Smooth muscle cell (in vitro differentiated cells): ENCODE results near the gene DLX1. TPM values are rescaled to one million over a fixed set of nuclear protein-coding genes. Genes with fewer than 3 reads are reported as not detected.
A peak's percentile ranks its signal among the peaks of the same experiment; 100 is the strongest.
"Not testable (repeated sequence)": the region's sequence is repeated elsewhere in the genome, so short reads cannot be mapped to it uniquely, and the experiment has no call there.

Source experiments
- DNase-seq: peaks from one replicate; lab custom pipeline; 2025; ENCODE audit not compliant: unreplicated experiment; lab: John Stamatoyannopoulos, UW
- H2AFZ ChIP-seq: fragments of 200-600 bp; sonication (generic); 2 replicates; pipeline ENCODE4 v1.6.0; 2016; ENCODE audit warnings: antibody characterized with exemption, low read depth, mild to moderate bottlenecking
- H3F3A ChIP-seq: fragments of 200-600 bp; sonication (generic); 2 replicates; pipeline ENCODE4 v1.6.0; 2017; ENCODE audit warnings: antibody characterized with exemption, low read depth
- H3K27ac ChIP-seq: fragments of 200-600 bp; sonication (generic); 2 replicates; pipeline ENCODE4 v1.5.1; 2016; ENCODE audit warnings: low read depth, mild to moderate bottlenecking
- H3K27me3 ChIP-seq: fragments of 200-600 bp; sonication (generic); 2 replicates; pipeline ENCODE4 v1.6.1; 2016; ENCODE audit warnings: low read depth, mild to moderate bottlenecking
- H3K36me3 ChIP-seq: fragments of 200-600 bp; sonication (generic); 2 replicates; pipeline ENCODE4 v1.5.1; 2016; ENCODE audit warnings: low read depth
- H3K4me1 ChIP-seq: fragments of 200-600 bp; sonication (generic); 2 replicates; pipeline ENCODE4 v1.5.1; 2016; ENCODE audit warnings: low read depth
- H3K4me2 ChIP-seq: fragments of 200-600 bp; sonication (generic); 2 replicates; pipeline ENCODE4 v1.6.0; 2016; ENCODE audit warnings: mild to moderate bottlenecking
- H3K4me3 ChIP-seq: fragments of 200-600 bp; sonication (generic); 2 replicates; pipeline ENCODE4 v1.5.1; 2016; ENCODE audit warnings: mild to moderate bottlenecking
- H3K79me2 ChIP-seq: fragments of 200-600 bp; sonication (generic); 2 replicates; pipeline ENCODE4 v1.6.0; 2016; ENCODE audit warnings: low read depth, mild to moderate bottlenecking
- H3K9ac ChIP-seq: fragments of 200-600 bp; sonication (generic); 2 replicates; pipeline ENCODE4 v1.6.0; 2016; ENCODE audit warnings: low read depth
- H3K9me3 ChIP-seq: fragments of 200-600 bp; sonication (generic); replicated peaks from 2 replicates; pipeline ENCODE4 v1.5.1; 2016; ENCODE audit warnings: low read depth
- H4K20me1 ChIP-seq: fragments of 200-600 bp; sonication (generic); 2 replicates; pipeline ENCODE4 v1.6.0; 2016; ENCODE audit warnings: low read depth
- WGBS: methylation state at CpG from one replicate; pipeline ENCODE4 v1.1.7; 2016; ENCODE audit warnings: low lambda C conversion rate; 5-methylcytosine and 5-hydroxymethylcytosine counted together
- polyA plus RNA-seq: library from polyadenylated mRNA; unstranded; fragments of >200 nt; fragmentation: Nextera tagmentation; extraction: Ambion mirVana; gene quantifications from 2 replicates; pipeline ENCODE4 v1.2.1, GENCODE V29; 2016
- total RNA-seq: library from RNA; depleted of rRNA; stranded (reverse); fragments of >200 nt; gene quantifications from 2 replicates; pipeline ENCODE4 v1.2.3, GENCODE V29; 2014
- TF ChIP-seq, protein P1 (sequence below): fragments of 200-600 bp; sonication (generic); IDR thresholded peaks from 2 replicates; pipeline ENCODE4 v1.5.1; 2017; ENCODE audit warnings: borderline replicate concordance, mild to moderate bottlenecking, antibody characterized with exemption; ENCODE audit not compliant: insufficient read depth, poor library complexity, severe bottlenecking

The DLX1 gene
- total and polyA plus RNA-seq, 2 experiments from 2014 or later, result 3.3 to 3.5 TPM

DNA sequence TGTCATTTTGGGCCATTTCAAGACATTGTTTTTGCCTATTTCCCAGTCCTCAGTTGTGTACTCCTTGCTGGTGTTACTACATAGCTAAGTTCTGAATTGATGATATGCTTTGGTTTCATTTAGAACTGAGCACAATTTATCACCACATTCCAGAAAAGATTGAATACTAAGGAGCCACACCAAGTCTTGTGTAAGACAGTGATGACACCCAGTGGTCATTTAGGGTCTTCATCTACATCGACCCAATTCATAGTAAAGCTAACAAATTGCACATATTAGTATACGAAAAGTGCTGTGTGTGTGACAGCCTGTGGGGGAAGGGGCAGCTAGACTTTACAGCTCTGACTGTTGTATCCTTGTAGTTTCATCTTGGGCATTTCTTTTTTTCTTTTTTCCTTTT, 28.3 kb downstream of the DLX1 start:
- no peak overlapping the region for H3K4me2 ChIP-seq
- no peak overlapping the region for H3K4me3 ChIP-seq
- no peak for DNase-seq
- H3K4me1 ChIP-seq, result peaks cover 3% of the 10 kb centered on the region
- no peaks in the 10 kb centered on the region for H3K79me2 ChIP-seq
- TF ChIP-seq, protein P1, sequence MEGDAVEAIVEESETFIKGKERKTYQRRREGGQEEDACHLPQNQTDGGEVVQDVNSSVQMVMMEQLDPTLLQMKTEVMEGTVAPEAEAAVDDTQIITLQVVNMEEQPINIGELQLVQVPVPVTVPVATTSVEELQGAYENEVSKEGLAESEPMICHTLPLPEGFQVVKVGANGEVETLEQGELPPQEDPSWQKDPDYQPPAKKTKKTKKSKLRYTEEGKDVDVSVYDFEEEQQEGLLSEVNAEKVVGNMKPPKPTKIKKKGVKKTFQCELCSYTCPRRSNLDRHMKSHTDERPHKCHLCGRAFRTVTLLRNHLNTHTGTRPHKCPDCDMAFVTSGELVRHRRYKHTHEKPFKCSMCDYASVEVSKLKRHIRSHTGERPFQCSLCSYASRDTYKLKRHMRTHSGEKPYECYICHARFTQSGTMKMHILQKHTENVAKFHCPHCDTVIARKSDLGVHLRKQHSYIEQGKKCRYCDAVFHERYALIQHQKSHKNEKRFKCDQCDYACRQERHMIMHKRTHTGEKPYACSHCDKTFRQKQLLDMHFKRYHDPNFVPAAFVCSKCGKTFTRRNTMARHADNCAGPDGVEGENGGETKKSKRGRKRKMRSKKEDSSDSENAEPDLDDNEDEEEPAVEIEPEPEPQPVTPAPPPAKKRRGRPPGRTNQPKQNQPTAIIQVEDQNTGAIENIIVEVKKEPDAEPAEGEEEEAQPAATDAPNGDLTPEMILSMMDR, result peak; percentile 44
- 39% methylated on average over 2 of the region's 2 CpGs for WGBS
- peaks cover 24% of the 10 kb centered on the region for H3K27me3 ChIP-seq
- H3K36me3 ChIP-seq, result no peaks in the 10 kb centered on the region
- no peaks in the 10 kb centered on the region for H3F3A ChIP-seq
- H2AFZ ChIP-seq, result no peak overlapping the region
- no peaks in the 10 kb centered on the region for H4K20me1 ChIP-seq
- H3K9ac ChIP-seq, result no peak overlapping the region
- no peak overlapping the region for H3K27ac ChIP-seq
- no peaks in the 10 kb centered on the region for H3K9me3 ChIP-seq

- not testable (repeated sequence) for DNase-seq, H3K4me3 ChIP-seq, H4K20me1 ChIP-seq, H2AFZ ChIP-seq, H3K79me2 ChIP-seq, H3K27ac ChIP-seq, H3K4me1 ChIP-seq, H3F3A ChIP-seq, H3K9ac ChIP-seq, H3K9me3 ChIP-seq, H3K4me2 ChIP-seq, H3K36me3 ChIP-seq
- peaks cover 20% of the 10 kb centered on the region for H3K27me3 ChIP-seq
- 86% methylated on average over 6 of the region's 6 CpGs for WGBS
Measured at GRCh38 chr2:172114176-172114575, 28.9 kb downstream of the DLX1 start.

DNA sequence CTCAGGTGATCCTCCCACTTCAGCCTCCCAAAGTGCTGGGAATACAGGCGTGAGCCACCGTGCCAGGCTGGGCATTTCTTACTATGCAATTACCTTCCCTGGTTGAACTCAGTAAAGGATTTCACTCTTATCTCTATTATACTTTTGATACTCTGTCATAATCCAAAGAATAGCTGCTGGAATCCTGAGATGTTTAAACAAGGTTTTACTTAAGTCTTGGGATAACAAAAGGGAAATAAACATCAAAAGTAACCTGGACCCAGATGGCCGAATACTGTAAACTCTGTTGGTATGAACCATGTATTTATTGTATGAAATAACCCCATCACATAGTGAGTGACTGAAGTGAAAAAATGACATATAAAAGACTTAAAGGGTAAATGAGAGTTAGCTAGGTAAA, 29.3 kb downstream of the DLX1 start:
- H3K36me3 ChIP-seq, result no peaks in the 10 kb centered on the region
- no peaks in the 10 kb centered on the region for H3F3A ChIP-seq
- H3K27me3 ChIP-seq, result peaks cover 18% of the 10 kb centered on the region
- no peak overlapping the region for H3K27ac ChIP-seq
- no peak overlapping the region for H3K9ac ChIP-seq
- H2AFZ ChIP-seq, result no peak overlapping the region
- no peaks in the 10 kb centered on the region for H4K20me1 ChIP-seq
- no peaks in the 10 kb centered on the region for H3K79me2 ChIP-seq
- H3K4me3 ChIP-seq, result no peak overlapping the region
- DNase-seq, result no peak
- H3K4me1 ChIP-seq, result peaks cover 2% of the 10 kb centered on the region
- H3K9me3 ChIP-seq, result no peaks in the 10 kb centered on the region
- 90% methylated on average over 3 of the region's 3 CpGs for WGBS
- H3K4me2 ChIP-seq, result no peak overlapping the region
- TF ChIP-seq, protein P1, result no peak

GRCh38 chr2:172116107-172116506, 30.8 kb downstream of the DLX1 start:
- no peaks in the 10 kb centered on the region for H3K4me1 ChIP-seq
- no peak overlapping the region for H3K27ac ChIP-seq
- H3K4me3 ChIP-seq, result no peak overlapping the region
- WGBS, result 92% methylated on average over 5 of the region's 5 CpGs
- H3K79me2 ChIP-seq, result no peaks in the 10 kb centered on the region
- H3K36me3 ChIP-seq, result no peaks in the 10 kb centered on the region
- H3K9me3 ChIP-seq, result no peaks in the 10 kb centered on the region
- DNase-seq, result no peak
- H3F3A ChIP-seq, result no peaks in the 10 kb centered on the region
- H4K20me1 ChIP-seq, result no peaks in the 10 kb centered on the region
- TF ChIP-seq, protein P1, result no peak
- no peak overlapping the region for H3K4me2 ChIP-seq
- H3K27me3 ChIP-seq, result peaks cover 9% of the 10 kb centered on the region
- H2AFZ ChIP-seq, result no peak overlapping the region
- no peak overlapping the region for H3K9ac ChIP-seq
